CD4-positive, alpha-beta T cell treated with Interleukin-15 for 4 hours (primary cell): ENCODE results near the gene FRRS1.
"Not testable (repeated sequence)": the region's sequence is repeated elsewhere in the genome, so short reads cannot be mapped to it uniquely, and the experiment has no call there.

Experiments used
- DNase-seq: peaks from one replicate; pipeline ENCODE4 v3.0.0-alpha.2; 2020; ENCODE audit warnings: low spot score

The FRRS1 gene

DNA sequence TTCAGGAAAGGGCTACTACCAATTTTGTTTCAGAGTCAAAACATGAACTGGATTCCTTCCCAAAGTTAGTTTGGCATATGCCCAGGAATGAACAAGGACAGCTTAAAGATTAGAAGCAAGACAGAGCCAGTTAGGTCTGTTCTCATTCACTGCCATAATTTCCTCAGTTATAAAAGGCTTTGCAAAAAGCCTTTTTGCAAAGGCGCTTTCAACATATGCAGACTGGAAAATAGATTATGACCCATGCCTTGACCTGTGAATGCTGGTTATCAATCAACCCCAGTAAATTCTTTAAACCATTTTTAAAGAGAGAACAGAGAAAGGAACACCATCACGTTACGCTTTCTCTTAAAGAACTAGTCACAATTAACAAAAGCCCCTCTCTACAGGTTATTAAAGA lies 1.7 kb upstream of the FRRS1 start:
- no peak for DNase-seq

GRCh38 chr1:99764909-99765308 lies 1.5 kb downstream of the FRRS1 start:
- DNase-seq: no peak

DNA sequence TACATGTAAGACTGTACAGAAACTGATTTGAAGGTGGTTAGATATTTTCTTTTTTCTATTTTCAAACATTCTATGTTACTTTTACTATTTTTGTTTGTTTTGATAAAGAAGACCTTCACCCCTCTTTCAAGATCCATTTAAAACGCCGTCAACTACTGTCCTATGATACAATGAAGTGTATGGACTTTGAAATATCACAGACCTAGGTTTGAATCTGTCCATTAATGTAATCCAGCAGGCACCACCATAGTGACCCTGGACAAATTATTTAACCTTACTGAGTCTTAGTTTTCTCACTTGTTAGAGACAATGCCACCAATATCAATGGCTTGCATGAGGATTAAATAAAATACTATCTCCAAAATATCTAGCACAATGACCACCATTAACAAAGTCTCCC lies 2.0 kb downstream of the FRRS1 start:
- no peak for DNase-seq

DNA sequence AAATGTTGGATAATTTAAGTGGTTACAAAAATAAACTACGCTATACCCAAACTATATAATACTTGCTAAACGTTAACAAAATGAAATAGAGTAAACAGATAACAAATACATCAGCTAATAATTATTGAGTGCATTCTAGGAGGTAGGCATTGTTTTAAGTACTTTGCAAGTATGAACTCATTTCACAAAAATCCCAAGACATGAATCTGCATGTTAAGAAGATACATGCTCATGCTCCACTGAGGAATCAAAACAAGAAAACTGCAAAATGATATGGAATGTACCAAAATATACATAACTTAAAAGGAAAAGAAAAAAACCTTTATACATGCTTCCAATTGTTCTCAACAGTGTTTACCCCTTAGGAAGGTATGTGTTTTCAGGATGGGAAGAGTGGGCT lies 2.5 kb downstream of the FRRS1 start:
- no peak for DNase-seq

DNA sequence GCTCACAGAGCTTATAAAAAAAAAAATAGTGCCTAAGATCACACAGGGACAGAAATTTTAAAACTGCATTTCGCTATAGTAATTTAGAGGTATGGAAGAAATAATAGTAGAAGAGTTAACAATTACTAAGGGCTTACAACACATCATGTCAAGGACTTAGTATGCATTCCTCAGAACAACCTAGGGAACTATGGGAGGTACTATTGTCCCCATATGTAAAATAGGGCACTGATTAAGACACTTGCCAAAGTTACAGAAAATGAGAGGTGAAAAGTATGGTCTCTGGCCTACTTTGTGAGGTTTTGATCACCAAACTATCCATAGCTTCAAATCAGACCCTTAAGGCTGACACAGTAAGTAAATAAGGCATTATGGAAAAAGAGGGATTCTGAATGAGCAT lies 4.7 kb downstream of the FRRS1 start:
- no peak for DNase-seq

DNA sequence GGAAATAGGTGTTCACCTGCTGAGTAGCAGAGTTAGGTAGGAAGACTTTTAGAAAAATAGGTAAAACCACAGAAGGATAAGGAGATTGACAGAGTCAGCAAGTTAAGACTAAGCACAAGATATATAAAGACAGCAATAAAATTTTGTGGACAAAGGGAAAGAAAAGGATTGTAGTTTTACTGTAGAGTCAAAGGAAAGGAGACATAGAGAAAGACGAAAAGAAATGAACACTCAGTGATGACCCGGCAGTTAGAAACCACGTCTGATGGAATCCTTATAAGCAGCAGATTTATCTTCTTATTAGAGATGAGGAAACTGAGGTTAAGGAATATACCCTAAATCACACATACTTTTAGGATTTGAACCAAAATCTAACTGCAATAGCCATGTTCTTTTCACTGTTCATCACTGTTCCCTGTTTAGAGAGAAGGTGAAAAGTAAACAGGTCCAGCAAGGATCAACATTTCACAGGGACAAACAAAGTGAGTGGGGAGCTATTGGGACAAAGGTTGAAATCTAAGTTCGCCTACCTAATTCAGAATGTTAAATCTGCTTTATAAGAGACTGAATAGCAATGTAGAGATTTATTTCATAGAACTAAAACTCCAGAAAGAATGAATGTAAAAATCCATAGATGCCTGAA lies 6.8 kb downstream of the FRRS1 start:
- DNase-seq: no peak

GRCh38 chr1:99758686-99759517 lies 7.5 kb downstream of the FRRS1 start:
- DNase-seq: not testable (repeated sequence)

GRCh38 chr1:99758073-99758511 lies 8.3 kb downstream of the FRRS1 start:
- DNase-seq: no peak

- no peak for DNase-seq
Measured at GRCh38 chr1:99756598-99756997, 9.8 kb downstream of the FRRS1 start.

DNA sequence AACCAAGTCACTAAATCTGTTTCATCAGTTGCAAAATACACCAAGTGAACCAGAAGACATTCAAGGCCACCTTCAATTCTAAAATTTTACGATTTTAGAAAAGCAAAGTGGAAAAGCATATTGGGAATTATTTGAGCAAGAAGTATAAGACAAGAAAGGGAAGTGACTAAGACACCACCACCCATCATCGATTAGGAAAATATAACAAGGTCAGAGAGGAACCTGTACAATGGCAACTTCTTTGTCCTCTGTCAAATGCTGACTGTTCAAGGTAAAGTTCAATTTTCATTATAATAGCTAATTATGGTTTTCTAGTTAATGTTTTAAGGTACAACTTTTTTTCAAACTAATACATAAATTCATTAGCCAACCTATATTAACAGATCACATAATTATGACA lies 10.8 kb downstream of the FRRS1 start:
- DNase-seq: no peak

GRCh38 chr1:99754697-99755096 lies 11.7 kb downstream of the FRRS1 start:
- no peak for DNase-seq

- no peak for DNase-seq
Measured at GRCh38 chr1:99754055-99754626, 12.3 kb downstream of the FRRS1 start.

DNA sequence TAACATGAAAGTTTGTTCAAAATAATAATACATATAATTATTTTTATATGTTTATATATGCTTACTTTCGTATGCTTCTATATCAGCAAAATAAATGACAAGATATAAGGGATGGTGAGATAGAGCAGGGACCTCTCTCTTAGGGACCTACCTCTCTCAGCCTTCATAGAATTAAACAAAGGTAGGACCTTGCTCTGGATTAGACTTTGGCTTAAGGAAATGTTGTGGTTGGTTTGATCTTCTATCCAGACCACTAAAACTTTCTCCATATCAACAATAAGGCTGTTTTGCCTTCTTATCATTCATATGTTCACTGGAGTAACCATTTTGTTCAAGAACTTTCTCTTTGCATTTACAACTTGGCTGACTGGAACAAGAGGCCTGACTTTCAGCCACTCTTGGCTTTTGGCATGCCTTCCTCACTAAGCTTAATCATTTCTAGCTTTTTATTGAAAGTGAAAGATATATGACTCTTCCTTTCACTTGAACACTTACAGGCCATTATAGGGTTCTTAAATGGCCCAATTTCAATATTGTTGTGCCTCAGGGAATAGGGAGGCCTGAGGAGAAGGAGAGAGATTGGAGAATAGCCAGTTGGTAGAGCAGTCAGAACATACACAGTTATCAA lies 14.4 kb downstream of the FRRS1 start:
- DNase-seq: no peak

GRCh38 chr1:99749504-99750347 lies 16.7 kb downstream of the FRRS1 start:
- no peak for DNase-seq

DNA sequence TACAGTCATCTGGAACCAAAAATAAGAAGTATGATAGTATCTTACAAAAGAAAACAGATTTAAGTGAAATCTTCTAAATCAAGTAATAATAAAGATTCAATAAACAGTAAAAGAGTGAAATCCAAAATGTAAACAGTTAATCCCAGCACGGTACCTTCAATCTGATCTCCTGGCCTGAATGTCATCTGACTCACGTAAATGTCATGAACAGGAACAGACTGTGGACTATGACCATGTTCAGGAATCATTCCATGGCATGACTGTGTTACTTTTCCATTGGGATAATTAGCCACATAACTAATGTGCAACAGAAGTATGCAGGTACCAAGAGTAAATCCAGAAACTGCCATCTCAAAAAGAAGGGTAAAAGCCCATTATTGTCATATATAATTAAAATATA lies 18.0 kb downstream of the FRRS1 start:
- DNase-seq: no peak

- DNase-seq: no peak
Measured at GRCh38 chr1:99745684-99746083, 20.8 kb downstream of the FRRS1 start.

DNA sequence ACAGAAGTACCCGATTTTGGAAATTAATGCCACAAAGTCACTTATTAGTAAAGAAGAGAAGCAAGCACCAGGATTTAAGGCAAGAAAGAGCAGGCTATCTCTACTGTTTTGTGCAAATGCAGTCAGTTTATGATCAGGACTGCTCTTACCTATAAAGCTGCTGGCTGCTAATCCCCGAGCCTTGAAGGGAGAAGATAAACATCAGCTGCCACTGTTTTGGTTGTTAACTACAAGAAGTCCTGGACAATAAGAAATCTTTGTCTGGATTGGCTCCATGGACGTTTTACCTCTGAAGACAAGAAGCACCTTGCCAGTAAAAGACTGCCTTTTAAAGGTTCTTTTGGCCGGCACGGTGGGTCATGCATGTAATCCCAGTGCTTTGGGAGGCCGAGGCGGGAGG lies 21.4 kb downstream of the FRRS1 start:
- DNase-seq: no peak

- no peak for DNase-seq
Measured at GRCh38 chr1:99740141-99740540, 26.3 kb downstream of the FRRS1 start.

DNA sequence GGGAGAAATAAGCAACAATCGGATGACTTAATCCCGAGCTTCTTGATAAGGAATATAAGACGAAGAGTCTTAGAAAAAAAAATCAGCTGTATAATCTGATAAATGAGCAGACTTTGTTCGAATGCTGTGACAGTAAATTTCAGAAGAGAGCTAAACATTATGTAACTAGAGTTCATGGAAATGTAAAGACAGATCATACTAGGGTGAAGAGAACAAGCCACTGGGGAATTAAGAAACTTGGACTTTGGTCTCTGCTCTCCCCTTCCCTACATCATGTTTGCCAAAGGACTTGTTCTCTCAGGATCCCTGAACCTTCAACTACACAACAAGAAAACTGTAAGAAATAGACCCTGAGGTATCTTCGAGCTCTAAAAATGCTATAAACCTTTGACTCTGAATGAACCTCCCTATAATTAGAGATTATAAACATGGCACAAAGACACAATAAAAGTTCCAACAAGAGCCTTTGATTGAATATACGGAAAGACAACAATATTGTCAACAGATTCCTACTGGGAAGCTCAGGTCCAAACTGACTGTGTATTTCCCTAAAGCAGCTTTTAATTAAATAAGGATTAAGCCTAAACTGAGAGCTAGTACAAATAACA lies 27.5 kb downstream of the FRRS1 start:
- no peak for DNase-seq

GRCh38 chr1:99737016-99737415 lies 29.4 kb downstream of the FRRS1 start:
- DNase-seq: no peak

DNA sequence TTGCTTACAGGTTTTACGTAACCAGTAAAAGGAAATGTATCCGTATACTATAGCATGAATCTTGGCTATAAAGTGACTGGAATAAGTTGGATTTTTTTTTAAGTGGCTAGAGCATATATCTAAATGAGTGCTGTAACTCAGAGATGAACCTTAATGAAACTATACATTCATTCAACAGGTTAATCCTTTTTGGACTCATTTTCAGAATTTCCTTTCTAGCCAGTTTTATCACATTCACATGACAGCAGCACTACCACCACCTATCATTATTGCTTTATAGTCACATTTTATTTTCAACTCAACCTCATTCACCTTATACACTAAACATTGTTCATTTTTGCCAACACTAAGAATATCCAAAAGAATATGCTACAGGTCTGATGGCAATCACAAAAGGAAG lies 30.6 kb downstream of the FRRS1 start:
- no peak for DNase-seq

DNA sequence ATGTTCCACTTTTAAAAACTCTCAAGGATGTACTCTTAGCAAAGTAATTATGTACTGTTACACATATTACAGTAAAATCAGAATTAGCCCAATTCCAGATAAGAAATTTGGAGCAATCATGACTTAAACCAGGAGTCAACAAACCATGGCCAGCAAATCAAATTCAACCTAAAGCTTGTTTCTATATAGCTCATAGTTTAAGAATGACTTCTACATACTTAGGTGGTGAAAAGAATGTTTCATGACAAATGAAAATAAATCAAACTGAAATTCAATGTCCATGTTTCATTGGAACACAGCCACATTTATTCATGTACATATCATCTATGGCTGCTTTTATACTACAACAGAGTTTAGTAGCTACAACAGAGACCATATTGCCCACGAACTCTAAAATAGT lies 35.1 kb downstream of the FRRS1 start:
- no peak for DNase-seq
